ENCODE results near the gene CNTN4. TPM values are rescaled to one million over a fixed set of nuclear protein-coding genes. Genes with fewer than 3 reads are reported as not detected.

The CNTN4 gene
- total RNA-seq, 1 experiment from 2014 or later = 1.6 TPM

DNA sequence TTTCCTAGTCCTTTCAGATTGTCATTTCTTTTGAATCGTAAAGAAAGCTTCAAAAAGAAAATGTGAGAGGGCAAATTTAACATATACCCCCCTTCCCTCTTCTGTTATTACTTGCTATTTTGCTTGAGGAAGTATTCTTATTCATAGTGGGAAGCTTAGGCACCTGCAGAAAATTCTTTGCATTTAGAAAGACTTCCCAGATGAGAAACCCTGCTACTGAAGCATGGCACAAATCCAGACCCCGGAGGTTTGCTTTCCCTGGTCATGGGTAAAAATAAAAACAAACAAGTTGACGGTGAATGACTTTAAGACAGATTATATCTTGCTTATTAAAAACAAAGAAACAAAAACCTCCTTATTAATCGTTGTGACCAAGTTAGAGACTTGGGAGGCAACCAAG lies 917.6 kb downstream of the CNTN4 start:
- Histone ChIP-seq H2AFZ (ENCODE audit: low read length) (no peak overlapping the region), H2BK5ac (ENCODE audit: insufficient read length, low read length) (no peak overlapping the region), H2AK5ac (ENCODE audit: insufficient read length, low read length) (no peak overlapping the region), H3K14ac (ENCODE audit: insufficient read depth, low read length) (no peak overlapping the region), H4K91ac (ENCODE audit: insufficient read length, low read depth, low read length) (no peak overlapping the region), H2BK120ac (ENCODE audit: low read depth, low read length, poor library complexity, severe bottlenecking) (no peak overlapping the region), H3K4me1 (ENCODE audit: insufficient read depth, low read length) (peaks cover 5% of the 10 kb centered on the region; the same call in 1 of the 2 replicates), H3K9me3 (ENCODE audit: control insufficient read depth, low read depth, low read length) (no peaks in the 10 kb centered on the region), H3K4me2 (ENCODE audit: insufficient read depth, insufficient read length, low read length) (no peak overlapping the region), H3K18ac (ENCODE audit: insufficient read length, low read depth, low read length) (no peak overlapping the region), H4K20me1 (ENCODE audit: control insufficient read depth, insufficient read depth, insufficient read length) (no peaks in the 10 kb centered on the region), H3K23ac (ENCODE audit: insufficient read length, low read depth, low read length) (no peak overlapping the region), H4K8ac (replicated peaks; ENCODE audit: insufficient read length, low read depth, low read length) (no peak overlapping the region), H3K56ac (ENCODE audit: insufficient read length, low read depth, low read length) (no peak overlapping the region), H3K4ac (ENCODE audit: low read depth, low read length) (no peak overlapping the region), H3K79me1 (ENCODE audit: insufficient read depth, low read depth, low read length, poor library complexity, severe bottlenecking) (no peaks in the 10 kb centered on the region), H4K5ac (ENCODE audit: insufficient read length, low read depth, low read length) (no peak overlapping the region), H3K23me2 (ENCODE audit: insufficient read length, low read depth, low read length, poor library complexity, severe bottlenecking) (peaks cover 3% of the 10 kb centered on the region), H2BK12ac (ENCODE audit: insufficient read length, low read depth, low read length) (no peak overlapping the region), H3T11ph (ENCODE audit: low read length) (no peak overlapping the region), H3K79me2 (ENCODE audit: insufficient read depth, low read length) (no peaks in the 10 kb centered on the region), H2BK20ac (ENCODE audit: low read depth, low read length, poor library complexity, severe bottlenecking) (no peak overlapping the region), H3K27ac (ENCODE audit: insufficient read length, low read depth, low read length) (no peak overlapping the region), H3K27me3 (ENCODE audit: insufficient read depth, low read length) (no peaks in the 10 kb centered on the region), H2BK15ac (ENCODE audit: low read depth, low read length) (no peak overlapping the region), H3K9ac (ENCODE audit: extremely low read depth, insufficient read length, low read length) (no peak overlapping the region)
- DNase-seq = no peak
- H3K4me1 Mint-ChIP-seq = peaks cover 39 to 44% of the 10 kb centered on the region in 2 experiments
- H3K27ac Mint-ChIP-seq = no peak overlapping the region; a peak in 1 of 7 replicates
- peaks cover 3% of the 10 kb centered on the region; the same call in 1 of the 2 replicates for H3K27me3 Mint-ChIP-seq (ENCODE audit: low read depth)
- TF ChIP-seq, protein P1, sequence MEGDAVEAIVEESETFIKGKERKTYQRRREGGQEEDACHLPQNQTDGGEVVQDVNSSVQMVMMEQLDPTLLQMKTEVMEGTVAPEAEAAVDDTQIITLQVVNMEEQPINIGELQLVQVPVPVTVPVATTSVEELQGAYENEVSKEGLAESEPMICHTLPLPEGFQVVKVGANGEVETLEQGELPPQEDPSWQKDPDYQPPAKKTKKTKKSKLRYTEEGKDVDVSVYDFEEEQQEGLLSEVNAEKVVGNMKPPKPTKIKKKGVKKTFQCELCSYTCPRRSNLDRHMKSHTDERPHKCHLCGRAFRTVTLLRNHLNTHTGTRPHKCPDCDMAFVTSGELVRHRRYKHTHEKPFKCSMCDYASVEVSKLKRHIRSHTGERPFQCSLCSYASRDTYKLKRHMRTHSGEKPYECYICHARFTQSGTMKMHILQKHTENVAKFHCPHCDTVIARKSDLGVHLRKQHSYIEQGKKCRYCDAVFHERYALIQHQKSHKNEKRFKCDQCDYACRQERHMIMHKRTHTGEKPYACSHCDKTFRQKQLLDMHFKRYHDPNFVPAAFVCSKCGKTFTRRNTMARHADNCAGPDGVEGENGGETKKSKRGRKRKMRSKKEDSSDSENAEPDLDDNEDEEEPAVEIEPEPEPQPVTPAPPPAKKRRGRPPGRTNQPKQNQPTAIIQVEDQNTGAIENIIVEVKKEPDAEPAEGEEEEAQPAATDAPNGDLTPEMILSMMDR (conservative IDR thresholded peaks at IDR 0.05) = no peak
- no peaks in the 10 kb centered on the region for H3K9me3 Mint-ChIP-seq
- 0 out of 5 replicates have a peak overlapping the region, but pooled peaks of 1 of the 2 experiments have one; percentile 9 for H3K4me3 Mint-ChIP-seq
- no peaks in the 10 kb centered on the region for H3K36me3 Mint-ChIP-seq (ENCODE audit: insufficient read depth in 1 of 3, low read depth in 3 of 3)
- no CpG with 5 or more reads among the region's 4 CpGs for WGBS (ENCODE audit: extremely low coverage, insufficient read length, low lambda C conversion rate)

All from H9 (cell line).